Measurements from ENCODE around the gene STON2.

The STON2 gene

DNA sequence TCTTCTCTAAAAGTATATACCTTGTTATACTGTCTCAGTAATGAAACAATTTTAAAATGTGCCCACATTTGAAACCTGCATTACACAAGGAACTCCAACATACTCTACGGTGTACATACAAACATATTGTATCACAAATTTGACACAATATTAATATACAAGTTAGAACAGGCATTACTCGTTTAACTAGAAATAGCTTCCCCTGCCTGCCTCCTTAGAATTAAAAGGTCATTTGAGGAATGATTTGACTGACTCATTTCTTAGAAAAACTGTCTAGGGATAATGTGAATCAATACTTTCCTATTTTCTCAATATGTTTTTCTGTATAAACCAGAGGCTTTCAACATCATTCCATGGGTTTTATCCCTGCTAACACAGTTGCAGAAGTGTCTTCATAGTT is 73.7 kb downstream of the STON2 start:
- no peak for DNase-seq
- TF ChIP-seq POLR2A (IDR thresholded peaks at IDR 0.05; ENCODE audit: low read length) (no peak), GATA1 (IDR thresholded peaks at IDR 0.05; ENCODE audit: low read depth, low read length) (no peak)

DNA sequence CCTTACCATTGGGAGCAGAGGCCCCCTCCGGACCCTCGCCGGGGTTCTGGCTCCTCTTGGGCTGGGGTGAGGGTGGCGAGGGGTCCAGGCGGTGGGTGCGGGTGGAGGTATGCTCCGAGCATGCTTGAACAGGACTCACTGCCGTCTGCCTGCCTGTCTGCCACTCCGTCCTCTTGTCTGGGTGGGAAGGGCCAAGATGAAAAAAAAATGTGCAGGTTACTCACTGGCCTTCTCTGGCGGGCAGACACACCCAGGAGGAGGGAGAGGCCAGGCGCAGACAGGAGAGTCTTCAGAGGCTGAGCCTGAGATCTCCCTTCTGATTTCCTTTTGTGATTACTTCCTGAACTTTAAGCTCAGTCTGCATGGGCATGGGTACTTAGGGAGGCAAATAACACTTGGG is 76.1 kb downstream of the STON2 start:
- TF ChIP-seq GATA1 (IDR thresholded peaks at IDR 0.05; ENCODE audit: low read depth, low read length) (no peak), POLR2A (IDR thresholded peaks at IDR 0.05; ENCODE audit: low read length) (no peak)
- DNase-seq, result peak; percentile 12 to 35

DNA sequence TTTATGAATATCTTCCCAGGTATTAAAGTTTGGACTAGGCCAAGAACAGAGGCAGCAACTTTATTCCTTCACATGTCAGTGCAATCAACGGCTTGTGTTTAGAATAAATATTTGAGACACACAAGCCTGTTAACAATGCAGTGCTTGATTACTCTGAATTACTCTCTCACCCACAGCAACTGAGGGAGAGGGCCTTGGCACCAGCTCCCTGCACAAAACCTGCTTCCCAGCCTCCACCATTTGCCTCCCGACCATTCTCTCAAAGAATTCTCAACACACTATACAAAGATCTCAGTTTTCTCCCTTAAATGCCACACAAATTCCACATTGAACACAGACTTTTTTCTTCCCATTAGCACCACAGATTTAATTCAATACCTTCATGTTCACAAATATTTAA is 77.0 kb downstream of the STON2 start:
- no peak for DNase-seq
- TF ChIP-seq POLR2A (IDR thresholded peaks at IDR 0.05; ENCODE audit: low read length) (no peak), GATA1 (IDR thresholded peaks at IDR 0.05; ENCODE audit: low read depth, low read length) (no peak)

DNA sequence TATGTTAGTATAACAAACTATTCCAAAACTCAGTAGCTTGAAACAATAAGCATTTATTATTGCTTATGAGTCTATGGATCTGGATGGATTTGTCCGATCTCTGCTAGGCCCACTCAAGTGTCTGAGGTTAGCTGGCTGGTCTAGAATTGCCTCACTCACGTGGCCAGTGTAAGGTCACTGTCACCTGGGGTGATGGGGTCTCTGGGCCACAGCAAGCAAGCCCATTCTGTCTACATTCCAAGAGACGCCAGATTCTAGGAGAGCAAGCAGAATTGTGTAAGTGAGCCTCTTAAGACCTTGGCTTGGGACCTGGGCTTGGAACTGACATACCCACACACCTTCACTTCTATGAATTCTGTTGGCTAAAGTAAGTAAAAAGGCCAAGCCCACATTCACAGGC is 80.2 kb downstream of the STON2 start:
- TF ChIP-seq GATA1 (IDR thresholded peaks at IDR 0.05; ENCODE audit: low read depth, low read length), result no peak
- no peak for TF ChIP-seq POLR2A (IDR thresholded peaks at IDR 0.05; ENCODE audit: low read length)
- no peak for DNase-seq

DNA sequence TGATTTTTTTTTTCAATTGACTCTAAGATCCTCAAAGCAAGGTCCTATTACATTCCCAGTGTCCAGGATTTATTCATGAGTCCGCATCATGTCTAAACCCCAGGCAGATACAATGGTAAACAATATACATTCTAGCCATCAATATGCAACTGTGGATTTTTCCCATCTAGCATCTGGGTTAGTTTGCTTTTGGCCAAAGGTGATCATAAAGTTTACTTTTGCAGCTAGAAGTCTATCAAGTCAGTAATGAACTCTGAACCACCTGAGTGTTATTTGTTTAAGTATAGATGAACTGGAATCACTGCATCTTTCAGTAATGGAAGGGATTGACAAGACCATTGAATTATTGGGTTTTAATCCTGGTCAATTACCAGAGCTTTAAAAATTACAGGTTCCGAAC is 80.8 kb downstream of the STON2 start:
- no peak for DNase-seq
- no peak for TF ChIP-seq POLR2A (IDR thresholded peaks at IDR 0.05; ENCODE audit: low read length)
- no peak for TF ChIP-seq GATA1 (IDR thresholded peaks at IDR 0.05; ENCODE audit: low read depth, low read length)

DNA sequence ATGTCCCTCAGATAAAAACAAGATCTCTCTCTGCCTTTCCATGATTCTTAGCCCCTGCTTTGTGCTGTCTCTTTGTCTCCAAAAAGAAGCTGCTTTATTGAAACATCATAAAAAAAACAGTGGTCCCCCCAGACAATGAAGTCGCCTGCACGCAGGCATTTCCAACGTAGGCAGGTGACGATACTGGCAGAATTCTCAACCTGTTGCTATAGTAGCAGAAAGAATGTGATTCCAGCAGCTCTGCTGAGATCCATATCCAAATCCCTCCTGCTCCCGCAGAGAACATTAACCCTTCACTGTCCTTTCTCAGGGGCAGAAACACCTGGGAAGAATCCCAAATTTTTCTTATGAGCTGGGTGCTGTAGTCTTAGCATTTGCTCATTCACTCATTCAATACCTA is 84.8 kb downstream of the STON2 start:
- DNase-seq, result no peak
- TF ChIP-seq POLR2A (IDR thresholded peaks at IDR 0.05; ENCODE audit: low read length), result no peak
- TF ChIP-seq GATA1 (IDR thresholded peaks at IDR 0.05; ENCODE audit: low read depth, low read length), result no peak

DNA sequence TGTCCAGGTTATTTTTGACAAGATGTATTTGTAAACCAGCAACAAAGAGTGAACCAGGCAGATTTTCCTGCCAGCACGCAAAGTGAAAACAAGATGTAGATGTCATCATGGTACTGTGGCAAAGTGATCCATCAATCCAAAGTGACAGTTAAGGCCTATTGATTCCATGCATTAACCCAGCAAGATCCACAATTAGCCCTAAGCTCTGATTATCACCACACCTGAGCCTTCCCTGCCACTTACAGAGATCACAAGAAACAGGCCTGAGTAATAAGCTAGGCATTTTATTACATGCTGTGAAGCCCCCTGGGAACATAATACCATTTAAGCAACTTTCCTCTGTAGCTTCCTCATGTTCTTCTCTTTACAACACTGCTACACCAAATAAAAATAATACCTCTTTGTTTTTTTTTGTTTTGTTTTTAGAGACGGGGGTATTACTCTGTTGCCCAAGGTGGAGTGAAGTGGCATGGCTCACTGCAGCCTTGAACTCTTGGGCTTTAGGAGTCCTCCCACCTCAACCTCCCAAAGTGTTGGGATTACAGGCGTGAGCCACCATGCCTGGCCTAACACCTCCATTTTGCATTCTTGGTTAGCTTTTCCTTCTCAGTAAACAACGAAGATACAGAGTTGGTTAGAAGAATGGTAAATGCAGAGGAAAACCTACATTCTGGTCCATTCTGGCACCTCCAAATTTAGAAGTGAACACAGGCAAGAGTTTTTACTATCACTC is 85.5 kb downstream of the STON2 start:
- DNase-seq, result no peak
- TF ChIP-seq POLR2A (IDR thresholded peaks at IDR 0.05; ENCODE audit: low read length), result no peak
- TF ChIP-seq GATA1 (IDR thresholded peaks at IDR 0.05; ENCODE audit: low read depth, low read length), result no peak

DNA sequence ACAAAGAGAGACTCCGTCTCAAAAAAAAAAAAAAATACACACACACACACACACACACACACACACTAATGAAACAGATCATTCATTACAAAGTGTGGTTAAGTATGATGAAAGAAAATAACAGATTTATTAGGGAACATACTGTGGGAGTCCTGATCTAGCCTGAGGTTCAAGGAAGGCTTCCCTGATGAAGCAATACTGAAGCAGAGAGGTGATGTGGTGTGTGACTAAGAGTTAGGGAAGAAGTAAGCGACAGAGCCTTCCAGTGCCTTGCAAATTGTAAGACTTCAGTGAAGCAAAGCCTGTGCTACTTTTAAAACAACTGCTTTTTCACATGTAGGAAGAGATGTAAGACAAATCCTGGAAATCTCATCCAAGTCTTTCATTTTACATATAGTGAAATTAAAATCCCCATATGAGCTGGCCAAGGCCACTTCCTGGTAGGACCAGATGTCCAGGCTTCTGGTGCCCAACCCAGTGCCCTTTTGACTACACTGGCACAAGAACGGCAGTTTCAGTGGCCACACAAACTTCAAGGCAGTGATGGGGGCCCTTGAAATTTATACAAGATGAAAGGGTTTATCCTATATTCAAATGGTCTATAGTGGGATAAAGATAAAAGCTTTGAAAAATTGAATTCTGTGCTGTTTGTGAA is 86.2 kb downstream of the STON2 start:
- no peak for DNase-seq
- TF ChIP-seq POLR2A (IDR thresholded peaks at IDR 0.05; ENCODE audit: low read length) (no peak), GATA1 (IDR thresholded peaks at IDR 0.05; ENCODE audit: low read depth, low read length) (no peak)

DNA sequence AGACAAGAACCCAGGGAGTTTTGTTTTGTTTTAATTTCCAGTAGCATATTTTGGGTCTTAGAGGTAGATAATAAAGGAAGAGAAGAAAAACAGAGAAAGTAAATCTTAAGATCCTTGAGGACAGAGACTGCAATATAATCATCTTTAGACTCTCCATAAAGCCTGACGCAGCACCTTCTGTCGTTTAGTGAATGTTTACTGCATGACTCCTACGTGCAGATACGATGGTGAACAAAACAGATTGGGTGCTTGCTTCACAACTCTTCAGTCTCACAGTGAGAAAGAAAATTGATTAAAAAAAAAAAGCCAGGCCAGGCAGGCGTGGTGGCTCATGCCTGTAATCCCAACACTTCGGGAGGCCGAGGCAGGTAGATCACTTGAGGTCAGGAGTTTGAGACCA is 86.9 kb downstream of the STON2 start:
- no peak for DNase-seq
- TF ChIP-seq POLR2A (IDR thresholded peaks at IDR 0.05; ENCODE audit: low read length), result no peak
- TF ChIP-seq GATA1 (IDR thresholded peaks at IDR 0.05; ENCODE audit: low read depth, low read length), result no peak

DNA sequence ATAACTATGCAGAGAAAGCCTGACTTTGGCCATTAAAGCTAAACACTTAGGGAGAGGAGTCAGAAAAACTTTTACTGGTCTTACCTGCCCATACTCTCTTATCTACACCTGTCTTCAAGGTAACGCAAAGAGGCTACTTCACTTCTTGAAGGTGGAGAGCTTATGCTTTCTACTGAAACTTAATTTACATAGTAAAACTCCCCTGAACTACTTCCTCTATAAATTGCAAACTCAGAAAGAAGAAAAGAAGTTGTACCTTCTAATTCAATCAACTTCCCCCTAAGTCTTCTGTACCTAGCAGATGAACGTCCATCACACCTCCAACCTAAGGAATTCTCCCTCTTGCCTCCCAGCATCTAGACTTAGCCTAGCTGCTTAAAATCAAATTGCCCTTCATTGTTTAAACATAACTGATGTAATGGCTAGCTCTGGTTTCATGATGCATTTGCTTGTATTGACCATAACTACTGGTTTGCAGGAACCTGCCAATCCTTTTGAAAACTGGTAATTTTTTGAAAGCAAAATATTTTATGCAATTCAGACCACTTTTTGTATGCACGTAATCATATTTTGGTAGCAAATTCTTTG is 87.7 kb downstream of the STON2 start:
- no peak for TF ChIP-seq POLR2A (IDR thresholded peaks at IDR 0.05; ENCODE audit: low read length)
- DNase-seq, result no peak

DNA sequence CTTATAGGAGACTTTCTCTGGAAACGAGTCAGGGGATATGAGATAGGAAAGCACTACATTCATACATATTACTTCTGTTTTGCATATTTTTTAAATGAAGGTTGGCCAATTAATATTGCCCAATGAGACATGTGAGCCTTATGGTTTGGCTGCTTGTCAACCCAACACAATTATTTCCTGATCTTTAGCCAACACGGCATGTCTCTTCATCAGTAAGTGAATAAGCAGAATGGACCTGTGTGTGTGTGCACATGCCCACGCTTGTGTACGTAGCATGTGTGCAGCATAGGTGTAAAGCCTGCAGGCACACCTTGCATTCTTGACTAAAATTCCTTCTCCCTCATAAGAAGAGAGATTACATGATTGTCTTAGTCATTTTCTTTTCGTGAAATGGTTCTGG is 88.3 kb downstream of the STON2 start:
- no peak for DNase-seq
- no peak for TF ChIP-seq GATA1 (IDR thresholded peaks at IDR 0.05; ENCODE audit: low read depth, low read length)
- TF ChIP-seq POLR2A (IDR thresholded peaks at IDR 0.05; ENCODE audit: low read length), result no peak

DNA sequence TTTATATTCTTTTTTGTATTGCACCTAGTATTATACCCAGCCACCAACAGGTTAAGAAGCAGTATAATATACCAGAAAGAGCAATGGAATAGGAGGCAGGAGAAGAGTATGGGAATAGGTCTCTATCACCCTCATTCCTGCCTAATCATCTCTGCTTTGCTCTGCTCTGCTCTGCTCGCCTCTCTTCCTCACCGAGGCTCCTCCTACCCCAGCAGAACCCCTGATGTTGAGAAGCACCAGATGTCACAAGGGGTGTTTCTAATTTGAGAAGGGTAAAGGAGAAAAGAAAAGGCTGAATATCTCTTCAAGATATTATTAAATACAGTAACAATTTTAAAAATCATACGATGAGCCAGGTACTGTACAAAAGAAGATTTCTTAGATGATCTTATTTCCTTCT is 89.0 kb downstream of the STON2 start:
- no peak for DNase-seq
- TF ChIP-seq GATA1 (IDR thresholded peaks at IDR 0.05; ENCODE audit: low read depth, low read length) (no peak), POLR2A (IDR thresholded peaks at IDR 0.05; ENCODE audit: low read length) (no peak)

DNA sequence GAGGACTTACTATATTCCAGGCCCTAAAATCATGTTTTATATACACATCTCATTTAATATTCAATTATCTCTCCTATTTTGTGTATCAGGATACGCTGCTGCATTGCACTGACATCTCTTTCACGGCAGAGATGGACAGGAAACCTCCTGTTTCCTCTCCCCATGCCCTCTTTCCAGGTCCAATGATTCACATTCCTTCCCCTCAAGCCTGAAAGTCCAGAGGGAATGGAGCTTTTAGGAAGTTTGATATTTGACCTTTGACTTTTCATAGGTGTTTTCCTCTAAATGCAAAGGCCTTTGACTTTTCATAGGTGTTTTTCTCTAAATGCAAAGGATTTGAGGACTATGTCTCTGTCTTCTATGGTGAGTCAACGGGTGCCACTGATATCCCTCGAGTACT is 89.5 kb downstream of the STON2 start:
- TF ChIP-seq GATA1 (IDR thresholded peaks at IDR 0.05; ENCODE audit: low read depth, low read length) (no peak), POLR2A (IDR thresholded peaks at IDR 0.05; ENCODE audit: low read length) (no peak)
- DNase-seq, result no peak

DNA sequence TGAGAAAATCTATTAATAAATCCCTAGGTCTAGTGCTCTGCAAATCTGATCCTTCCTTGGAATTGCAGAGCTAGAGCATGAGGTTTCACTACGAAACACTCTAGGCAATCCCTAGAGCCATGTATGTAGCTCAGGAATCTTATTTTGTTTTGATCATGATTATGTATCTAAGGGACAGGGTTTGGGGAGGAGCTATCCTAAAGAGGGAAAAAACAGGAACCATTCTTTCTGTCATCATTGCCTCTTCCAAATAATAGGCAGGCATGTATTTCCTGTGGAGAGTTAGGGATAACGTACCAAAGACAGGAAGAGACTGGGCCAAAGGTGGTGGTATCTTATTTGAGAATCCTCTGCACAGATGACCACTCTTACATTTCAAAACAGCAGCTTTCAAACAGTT is 90.6 kb downstream of the STON2 start:
- TF ChIP-seq GATA1 (IDR thresholded peaks at IDR 0.05; ENCODE audit: low read depth, low read length) (no peak), POLR2A (IDR thresholded peaks at IDR 0.05; ENCODE audit: low read length) (no peak)
- DNase-seq, result no peak

DNA sequence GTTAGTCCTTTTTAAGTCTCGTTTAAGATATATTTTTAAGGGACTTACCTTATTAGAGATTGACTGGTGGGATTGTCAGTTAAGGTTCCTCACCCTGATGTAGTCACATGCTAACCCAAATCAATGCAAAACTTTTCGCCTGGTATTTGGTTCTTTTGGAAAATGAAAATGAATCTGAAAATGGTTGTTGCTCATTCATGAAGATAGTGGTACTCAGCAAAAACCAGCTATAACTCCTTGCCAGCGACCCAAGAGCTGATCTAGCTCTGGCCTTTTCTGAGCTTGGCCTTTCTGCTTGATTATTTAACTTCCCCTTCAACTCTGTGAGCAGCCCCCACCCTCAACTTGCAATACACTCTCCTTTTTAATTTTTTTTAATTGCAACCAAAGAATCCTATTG is 94.4 kb downstream of the STON2 start:
- TF ChIP-seq GATA1 (IDR thresholded peaks at IDR 0.05; ENCODE audit: low read depth, low read length) (no peak), POLR2A (IDR thresholded peaks at IDR 0.05; ENCODE audit: low read length) (no peak)
- no peak for DNase-seq
